Measurements from ENCODE around the gene TIAL1.

DNA sequence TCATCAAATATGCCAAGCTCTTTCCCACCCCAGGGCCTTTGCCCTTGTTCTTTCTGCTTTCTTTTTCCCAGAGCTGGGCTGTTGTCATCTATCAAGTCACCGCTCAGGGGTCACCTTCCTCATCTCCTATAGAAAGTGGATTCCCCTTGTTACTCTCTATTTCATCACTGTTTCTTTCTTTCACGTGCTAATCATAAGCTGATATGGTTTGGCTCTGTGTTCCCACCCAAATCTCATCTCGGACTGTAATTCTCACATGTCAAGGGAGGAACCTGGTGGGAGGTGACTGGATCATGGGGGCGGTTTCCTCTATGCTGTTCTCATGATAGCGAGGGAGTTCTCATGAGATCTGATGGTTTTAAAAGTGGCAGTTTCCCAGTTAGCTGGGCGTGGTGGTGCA is 17.0 kb upstream of the TIAL1 start:
- TF ChIP-seq CTCF (IDR thresholded peaks at IDR 0.05; ENCODE audit: extremely low read depth in 1 of 2, insufficient read depth in 1 of 2, low read depth in 1 of 2, low read length in 2 of 2) (no peak), POLR2A (IDR thresholded peaks at IDR 0.05; ENCODE audit: low read depth, low read length) (no peak), POLR2AphosphoS5 (IDR thresholded peaks at IDR 0.05; ENCODE audit: insufficient read depth, low read depth, low read length) (no peak), MAX (IDR thresholded peaks at IDR 0.05; ENCODE audit: insufficient read depth, insufficient read length) (no peak), MYC (IDR thresholded peaks at IDR 0.05; ENCODE audit: low read depth, low read length) (no peak), FOS (IDR thresholded peaks at IDR 0.05; ENCODE audit: borderline replicate concordance, insufficient read depth, low read length) (no peak), EZH2 (IDR thresholded peaks at IDR 0.05; ENCODE audit: borderline replicate concordance, low read depth, low read length, severe bottlenecking) (no peak)

Data from endothelial cell of umbilical vein (primary cell).